ENCODE data around the gene CLEC20A. TPM values are rescaled to one million over a fixed set of nuclear protein-coding genes. Genes with fewer than 3 reads are reported as not detected.

The CLEC20A gene
- total RNA-seq, 2 experiments from 2014 or later, result not detected

DNA sequence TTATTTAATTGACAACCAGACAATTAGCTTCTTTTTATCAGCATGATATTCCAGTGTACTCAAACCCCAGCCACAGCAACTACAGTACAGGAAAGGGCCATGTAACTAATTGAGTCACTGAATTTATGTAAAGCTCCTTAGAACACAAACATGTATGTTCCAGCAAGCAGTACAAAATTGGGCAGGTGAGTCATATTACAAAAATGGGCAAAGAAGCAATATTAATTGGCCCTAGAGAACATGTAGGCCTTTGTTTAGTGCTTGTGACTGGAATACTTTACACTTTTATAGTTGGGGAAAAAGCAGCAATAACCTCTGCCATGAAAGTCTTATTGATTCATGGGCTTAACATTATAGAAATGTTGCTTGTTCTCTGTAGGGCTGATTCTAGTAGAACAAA, 31.8 kb downstream of the CLEC20A start:
- H3K27me3 Mint-ChIP-seq, result peaks cover 6% of the 10 kb centered on the region
- no peak overlapping the region for H3K27ac Mint-ChIP-seq
- H3K4me1 Mint-ChIP-seq, result no peaks in the 10 kb centered on the region
- no peak overlapping the region for H3K4me3 Mint-ChIP-seq
- CTCF ChIA-PET, result interaction anchor here (1.1 kb wide), 1 partner anchor 14 kb away, joined by 3 read pairs; no protein-coding TSS in a partner anchor
- POLR2A ChIA-PET, result no interaction called here
- H3K36me3 Mint-ChIP-seq (ENCODE audit: low read depth), result no peaks in the 10 kb centered on the region
- no peaks in the 10 kb centered on the region for H3K9me3 Mint-ChIP-seq
- DNase-seq, result no peak

DNA sequence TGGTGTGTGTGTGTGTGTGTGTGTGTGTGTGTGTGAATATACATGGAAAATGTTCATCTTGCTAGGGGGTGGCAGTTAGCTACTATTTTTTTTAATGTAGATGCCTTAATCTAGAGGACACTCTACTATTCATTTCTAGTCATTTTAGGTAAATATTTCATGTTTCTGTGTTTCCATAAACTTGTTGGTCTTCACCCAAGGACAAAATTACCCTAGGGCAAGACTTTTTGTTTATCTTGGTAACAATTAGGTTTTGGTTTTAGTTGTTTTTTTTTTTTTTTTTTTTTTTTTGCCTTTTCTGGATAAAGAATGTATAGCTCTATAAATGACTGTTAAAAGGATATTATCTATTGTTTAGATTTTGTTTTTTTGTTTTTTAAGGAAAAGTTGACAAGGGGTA, 32.2 kb downstream of the CLEC20A start:
- H3K9me3 Mint-ChIP-seq, result no peaks in the 10 kb centered on the region
- peaks cover 6% of the 10 kb centered on the region for H3K27me3 Mint-ChIP-seq
- no peak overlapping the region for H3K4me3 Mint-ChIP-seq
- POLR2A ChIA-PET, result no interaction called here
- H3K4me1 Mint-ChIP-seq, result no peaks in the 10 kb centered on the region
- CTCF ChIA-PET, result interaction anchor here (1.1 kb wide), 1 partner anchor 14 kb away, joined by 3 read pairs; no protein-coding TSS in a partner anchor
- H3K36me3 Mint-ChIP-seq (ENCODE audit: low read depth), result no peaks in the 10 kb centered on the region
- DNase-seq, result no peak
- no peak overlapping the region for H3K27ac Mint-ChIP-seq

DNA sequence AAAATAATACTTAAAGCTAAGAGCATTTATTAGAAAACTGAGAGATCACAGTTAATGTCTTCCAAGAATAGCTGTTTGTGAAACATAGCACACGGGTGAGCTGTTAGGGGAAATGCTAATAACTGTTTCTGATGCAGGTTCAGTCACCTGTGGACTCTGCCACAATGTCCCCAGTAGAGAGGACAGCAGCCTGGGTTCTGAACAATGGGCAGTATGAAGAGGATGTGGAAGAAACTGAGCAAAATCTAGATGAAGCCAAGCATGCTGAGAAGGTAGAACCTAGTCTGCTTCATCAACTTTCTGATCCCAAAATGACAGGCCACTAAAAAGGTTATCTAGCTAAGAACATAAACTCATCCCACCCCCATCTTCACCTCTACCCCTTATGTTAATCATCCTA, 32.6 kb downstream of the CLEC20A start:
- H3K27me3 Mint-ChIP-seq, result peaks cover 6% of the 10 kb centered on the region
- H3K27ac Mint-ChIP-seq, result no peak overlapping the region
- ChIA-PET CTCF (interaction anchor here (1.1 kb wide), 1 partner anchor 13 kb away, joined by 3 read pairs; no protein-coding TSS in a partner anchor), POLR2A (no interaction called here)
- no peaks in the 10 kb centered on the region for H3K4me1 Mint-ChIP-seq
- no peaks in the 10 kb centered on the region for H3K9me3 Mint-ChIP-seq
- no peak for DNase-seq
- H3K36me3 Mint-ChIP-seq (ENCODE audit: low read depth), result no peaks in the 10 kb centered on the region
- no peak overlapping the region for H3K4me3 Mint-ChIP-seq

DNA sequence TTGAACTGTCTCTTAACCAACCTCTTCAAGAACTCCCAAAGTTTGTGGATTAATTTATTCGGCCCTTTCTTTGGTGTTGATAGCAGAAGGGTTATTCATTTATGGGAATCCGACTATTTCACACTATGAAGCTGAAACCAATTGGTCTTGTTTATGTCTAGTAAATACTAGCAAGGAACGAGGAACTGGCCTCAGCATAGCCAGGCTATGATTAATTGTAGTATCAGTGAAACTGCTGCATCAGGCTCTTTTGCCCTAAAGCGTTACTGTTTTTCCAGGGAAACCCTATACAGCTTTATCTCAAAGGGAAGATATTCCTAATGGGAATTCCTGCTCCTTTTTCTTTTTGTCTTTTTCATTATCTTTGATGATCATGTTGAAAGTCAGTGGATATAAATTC, 35.1 kb downstream of the CLEC20A start:
- POLR2A ChIA-PET, result no interaction called here
- Mint-ChIP-seq H3K9me3 (no peaks in the 10 kb centered on the region), H3K27ac (no peak overlapping the region), H3K4me1 (no peaks in the 10 kb centered on the region), H3K27me3 (peaks cover 4% of the 10 kb centered on the region), H3K36me3 (ENCODE audit: low read depth) (no peaks in the 10 kb centered on the region), H3K4me3 (no peak overlapping the region)
- no peak for DNase-seq
- CTCF ChIA-PET, result no interaction called here

DNA sequence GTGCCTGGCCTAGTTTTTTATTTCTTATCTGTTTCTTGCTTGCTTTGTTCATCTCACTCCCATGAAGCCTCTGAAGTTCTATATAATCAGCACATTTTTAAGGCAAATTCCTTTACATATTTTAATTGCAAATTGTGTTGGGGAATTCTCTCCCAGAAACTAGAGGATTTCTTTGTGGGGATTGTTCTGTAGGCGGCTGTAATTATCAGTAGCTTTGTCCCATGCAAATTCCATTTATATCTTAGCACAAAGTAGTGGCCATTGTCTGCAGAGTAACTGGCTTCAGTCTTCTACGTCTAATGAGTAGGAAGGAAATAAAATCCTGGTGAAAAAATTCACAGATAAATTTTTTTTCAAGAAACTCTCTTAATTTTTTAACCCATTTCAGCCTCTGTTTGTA, 35.7 kb downstream of the CLEC20A start:
- ChIA-PET POLR2A (no interaction called here), CTCF (no interaction called here)
- H3K4me3 Mint-ChIP-seq, result no peak overlapping the region
- H3K27me3 Mint-ChIP-seq, result peaks cover 4% of the 10 kb centered on the region
- no peaks in the 10 kb centered on the region for H3K9me3 Mint-ChIP-seq
- H3K27ac Mint-ChIP-seq, result no peak overlapping the region
- DNase-seq, result no peak
- H3K4me1 Mint-ChIP-seq, result no peaks in the 10 kb centered on the region
- no peaks in the 10 kb centered on the region for H3K36me3 Mint-ChIP-seq (ENCODE audit: low read depth)

DNA sequence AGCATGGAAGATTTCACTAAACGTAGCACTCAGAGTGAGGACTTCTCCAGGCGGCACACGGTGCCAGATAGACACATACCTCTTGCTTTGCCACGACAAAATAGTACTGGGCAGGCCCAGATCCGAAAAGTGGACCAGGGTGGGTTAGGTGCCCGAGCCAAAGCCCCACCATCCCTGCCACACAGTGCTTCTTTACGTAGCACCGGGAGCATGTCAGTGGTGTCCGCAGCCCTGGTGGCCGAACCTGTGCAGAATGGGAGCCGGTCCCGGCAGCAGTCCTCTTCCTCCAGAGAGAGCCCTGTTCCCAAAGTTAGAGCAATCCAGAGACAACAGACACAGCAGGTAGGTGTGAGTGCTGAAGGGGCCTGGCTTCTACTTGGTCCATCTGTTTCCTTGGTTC, 38.6 kb downstream of the CLEC20A start:
- ChIA-PET POLR2A (no interaction called here), CTCF (no interaction called here)
- Mint-ChIP-seq H3K36me3 (ENCODE audit: low read depth) (no peaks in the 10 kb centered on the region), H3K27me3 (no peaks in the 10 kb centered on the region), H3K4me3 (no peak overlapping the region), H3K9me3 (no peaks in the 10 kb centered on the region), H3K27ac (no peak overlapping the region), H3K4me1 (no peaks in the 10 kb centered on the region)
- DNase-seq, result no peak

DNA sequence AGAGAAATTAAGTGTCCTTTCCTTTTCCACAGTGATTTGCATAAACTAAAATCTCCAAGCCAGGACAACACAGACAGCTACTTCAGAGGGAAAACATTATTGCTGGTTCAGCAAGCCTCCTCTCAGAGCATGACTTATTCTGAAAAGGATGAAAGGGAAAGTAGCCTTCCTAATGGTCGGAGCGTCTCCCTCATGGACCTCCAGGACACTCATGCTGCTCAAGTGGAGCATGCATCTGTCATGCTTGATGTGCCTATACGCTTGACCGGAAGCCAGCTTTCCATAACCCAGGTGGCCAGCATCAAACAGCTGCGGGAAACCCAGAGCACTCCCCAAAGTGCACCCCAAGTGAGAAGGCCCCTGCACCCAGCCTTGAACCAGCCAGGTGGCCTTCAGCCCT, 39.1 kb downstream of the CLEC20A start:
- Mint-ChIP-seq H3K27me3 (no peaks in the 10 kb centered on the region), H3K4me3 (no peak overlapping the region), H3K27ac (no peak overlapping the region), H3K9me3 (no peaks in the 10 kb centered on the region), H3K4me1 (no peaks in the 10 kb centered on the region), H3K36me3 (ENCODE audit: low read depth) (no peaks in the 10 kb centered on the region)
- no peak for DNase-seq
- POLR2A ChIA-PET, result no interaction called here
- CTCF ChIA-PET, result no interaction called here

DNA sequence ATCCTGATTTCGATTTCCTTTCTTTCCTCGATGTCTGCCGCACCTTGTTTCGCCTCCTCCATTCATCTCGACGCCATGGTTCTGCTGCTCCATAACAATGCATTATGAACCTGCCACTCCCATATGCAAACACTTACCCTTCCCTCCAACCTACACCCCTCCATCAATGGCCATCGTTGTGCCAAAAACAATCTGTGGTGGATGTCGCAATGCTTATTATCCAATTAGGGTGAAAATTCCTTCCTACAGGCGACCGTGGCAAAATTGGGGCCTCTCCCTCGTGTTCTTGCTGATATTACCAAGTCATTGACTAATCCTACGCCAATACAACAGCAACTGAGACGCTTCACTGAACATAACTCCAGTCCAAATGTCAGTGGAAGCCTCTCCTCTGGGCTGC, 40.3 kb downstream of the CLEC20A start:
- ChIA-PET POLR2A (no interaction called here), CTCF (no interaction called here)
- Mint-ChIP-seq H3K27ac (no peak overlapping the region), H3K4me1 (no peaks in the 10 kb centered on the region), H3K36me3 (ENCODE audit: low read depth) (no peaks in the 10 kb centered on the region), H3K27me3 (no peaks in the 10 kb centered on the region), H3K9me3 (no peaks in the 10 kb centered on the region), H3K4me3 (no peak overlapping the region)
- DNase-seq, result no peak

DNA sequence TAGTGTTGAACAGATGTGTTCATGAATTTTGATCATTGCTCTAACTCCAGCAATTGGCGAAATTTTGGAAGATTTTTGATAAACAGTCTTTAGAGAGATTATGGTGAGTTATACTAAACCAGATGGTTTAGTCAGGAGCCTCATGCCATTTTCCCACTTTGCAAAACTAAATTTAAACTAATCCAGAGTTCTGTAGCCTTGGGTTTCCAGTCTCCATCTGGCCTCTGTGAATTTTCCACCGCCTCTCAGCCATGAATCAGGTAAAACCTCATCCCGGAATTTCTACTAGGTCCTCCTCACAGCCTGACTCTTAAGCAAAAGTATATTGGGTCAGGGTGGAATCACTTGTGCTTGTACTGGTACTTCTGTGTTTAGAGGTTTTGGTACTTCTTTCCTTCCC, 44.8 kb downstream of the CLEC20A start:
- no peaks in the 10 kb centered on the region for H3K4me1 Mint-ChIP-seq
- DNase-seq, result no peak
- H3K4me3 Mint-ChIP-seq, result no peak overlapping the region
- H3K27me3 Mint-ChIP-seq, result no peaks in the 10 kb centered on the region
- ChIA-PET POLR2A (no interaction called here), CTCF (no interaction called here)
- H3K27ac Mint-ChIP-seq, result no peak overlapping the region
- no peaks in the 10 kb centered on the region for H3K36me3 Mint-ChIP-seq (ENCODE audit: low read depth)
- no peaks in the 10 kb centered on the region for H3K9me3 Mint-ChIP-seq

DNA sequence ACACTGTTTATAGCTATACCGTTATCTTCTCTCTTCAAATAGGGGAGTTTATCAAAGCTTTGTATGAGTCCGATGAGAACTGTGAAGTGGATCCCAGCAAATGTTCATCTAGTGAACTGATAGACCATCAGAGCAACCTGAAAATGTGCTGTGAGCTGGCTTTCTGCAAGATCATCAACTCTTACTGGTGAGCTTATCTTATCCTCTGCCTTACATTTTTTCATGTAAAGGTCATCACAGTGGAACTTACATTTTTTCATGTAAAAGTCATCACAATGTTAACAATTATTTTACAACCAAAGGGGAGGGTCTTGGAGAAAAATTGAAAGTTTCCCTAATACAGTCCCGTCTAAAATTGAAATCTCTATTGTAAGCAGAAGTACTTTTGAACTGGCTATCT, 45.2 kb downstream of the CLEC20A start:
- ChIA-PET CTCF (interaction anchor here (1.0 kb wide), 1 partner anchor 13 kb away, joined by 3 read pairs; no protein-coding TSS in a partner anchor), POLR2A (no interaction called here)
- Mint-ChIP-seq H3K27me3 (no peaks in the 10 kb centered on the region), H3K4me1 (no peaks in the 10 kb centered on the region), H3K27ac (no peak overlapping the region), H3K4me3 (no peak overlapping the region), H3K36me3 (ENCODE audit: low read depth) (no peaks in the 10 kb centered on the region), H3K9me3 (no peaks in the 10 kb centered on the region)
- no peak for DNase-seq

DNA sequence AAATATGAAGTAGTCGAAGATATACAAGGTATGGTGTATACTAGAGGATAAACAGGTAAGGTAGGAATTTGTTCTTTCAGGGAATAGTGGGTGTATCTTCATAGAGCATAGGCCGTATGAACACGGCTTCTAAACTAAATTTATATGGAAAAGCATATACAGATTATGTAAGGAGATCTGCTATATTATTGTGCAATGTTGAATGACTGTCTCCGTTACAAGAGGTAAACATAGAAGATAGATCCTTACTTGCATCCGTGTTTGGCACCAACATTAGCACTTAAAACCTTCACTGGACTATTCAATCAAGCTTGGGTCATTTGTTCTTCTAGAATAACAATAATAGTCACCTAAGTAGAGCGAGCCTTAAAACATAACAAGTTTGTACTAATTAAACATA, 45.9 kb downstream of the CLEC20A start:
- Mint-ChIP-seq H3K27ac (no peak overlapping the region), H3K9me3 (no peaks in the 10 kb centered on the region), H3K36me3 (ENCODE audit: low read depth) (no peaks in the 10 kb centered on the region), H3K4me1 (no peaks in the 10 kb centered on the region), H3K27me3 (no peaks in the 10 kb centered on the region), H3K4me3 (no peak overlapping the region)
- DNase-seq, result no peak
- CTCF ChIA-PET, result interaction anchor here (1.0 kb wide), 1 partner anchor 14 kb away, joined by 3 read pairs; no protein-coding TSS in a partner anchor
- POLR2A ChIA-PET, result no interaction called here

DNA sequence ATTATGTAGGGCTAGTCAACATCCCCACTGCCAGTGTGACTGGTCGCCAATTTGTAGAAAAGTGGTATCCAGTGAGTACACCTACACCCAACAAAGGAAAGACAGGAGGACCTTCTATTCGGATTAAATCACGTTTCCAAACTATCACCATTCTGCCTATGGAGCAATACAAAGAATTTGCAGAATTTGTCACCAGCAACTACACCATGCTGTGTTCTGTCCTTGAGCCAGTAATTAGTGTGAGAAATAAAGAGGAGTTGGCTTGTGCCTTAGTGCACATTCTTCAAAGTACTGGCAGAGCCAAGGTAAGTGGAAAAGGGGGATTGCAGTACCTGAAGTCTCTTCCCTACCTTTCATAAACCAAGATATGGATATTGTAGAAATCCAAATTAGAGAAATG, 53.8 kb downstream of the CLEC20A start:
- Mint-ChIP-seq H3K27me3 (no peaks in the 10 kb centered on the region), H3K27ac (no peak overlapping the region), H3K36me3 (ENCODE audit: low read depth) (no peaks in the 10 kb centered on the region), H3K4me3 (no peak overlapping the region), H3K4me1 (no peaks in the 10 kb centered on the region), H3K9me3 (no peaks in the 10 kb centered on the region)
- CTCF ChIA-PET, result no interaction called here
- DNase-seq, result no peak
- POLR2A ChIA-PET, result no interaction called here

DNA sequence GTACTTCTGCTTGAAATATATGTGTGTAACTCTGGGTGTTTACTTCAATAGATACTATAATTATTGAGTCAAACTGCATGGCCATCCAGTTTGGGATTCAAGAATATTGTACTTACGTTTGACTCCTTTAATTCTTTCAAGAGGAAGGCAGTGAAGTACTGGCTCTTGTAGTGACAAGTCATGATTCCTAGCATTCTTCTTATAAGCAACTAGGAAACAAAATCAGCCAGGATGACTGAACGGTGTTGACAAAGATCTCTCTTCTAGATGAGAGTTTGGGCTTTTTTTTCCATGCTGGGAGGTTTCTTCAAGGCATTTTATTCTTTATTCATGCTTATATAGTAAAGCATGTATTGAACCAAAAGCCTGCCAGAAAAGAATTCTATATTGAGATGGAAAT, 58.3 kb downstream of the CLEC20A start:
- Mint-ChIP-seq H3K27ac (no peak overlapping the region), H3K27me3 (no peaks in the 10 kb centered on the region), H3K36me3 (ENCODE audit: low read depth) (no peaks in the 10 kb centered on the region), H3K9me3 (no peaks in the 10 kb centered on the region), H3K4me3 (no peak overlapping the region), H3K4me1 (no peaks in the 10 kb centered on the region)
- CTCF ChIA-PET, result interaction anchor here (0.6 kb wide), 1 partner anchor 138 kb away, joined by 3 read pairs; no protein-coding TSS in a partner anchor
- DNase-seq, result no peak
- POLR2A ChIA-PET, result no interaction called here

DNA sequence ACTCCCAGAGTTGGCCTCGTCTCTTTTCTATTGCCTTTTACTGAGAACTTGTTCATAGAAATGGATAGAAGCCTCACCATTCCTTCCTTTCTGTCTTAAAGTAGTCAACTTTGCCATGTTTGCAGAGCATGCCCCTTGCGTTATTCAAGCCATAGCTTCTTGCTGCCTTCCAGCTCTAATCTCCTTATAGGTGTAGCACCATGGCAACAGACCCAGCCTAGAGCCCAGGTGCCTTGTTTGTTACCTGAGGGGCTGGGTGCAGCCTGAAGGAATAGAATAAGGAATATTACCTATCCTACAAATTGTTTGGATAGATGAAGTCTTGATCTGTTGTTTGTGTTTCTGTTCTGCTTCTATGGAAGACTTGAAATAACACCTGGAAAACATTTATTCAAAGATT, 59.9 kb downstream of the CLEC20A start:
- H3K36me3 Mint-ChIP-seq (ENCODE audit: low read depth), result no peaks in the 10 kb centered on the region
- no peak overlapping the region for H3K4me3 Mint-ChIP-seq
- DNase-seq, result no peak
- no peaks in the 10 kb centered on the region for H3K27me3 Mint-ChIP-seq
- CTCF ChIA-PET, result no interaction called here
- POLR2A ChIA-PET, result no interaction called here
- no peaks in the 10 kb centered on the region for H3K4me1 Mint-ChIP-seq
- H3K27ac Mint-ChIP-seq, result no peak overlapping the region
- no peaks in the 10 kb centered on the region for H3K9me3 Mint-ChIP-seq

Data from activated CD4-positive, alpha-beta memory T cell treated with anti-CD3 and anti-CD28 coated beads, Interleukin-2, amount 10 ng/mL, durations not matched to agents 7 days and 5 days (primary cell).